Liver (tissue), 3 donors: ENCODE measurements around the gene NEK11.

Source experiments
- ATF3 ChIP-seq: IDR thresholded peaks from 2 replicates; pipeline ENCODE4 v1.6.1; 2016; ENCODE audit warnings: antibody characterized with exemption
- CTCF ChIP-seq: fragments of 150-350 bp; IDR thresholded peaks from 2 replicates; pipeline ENCODE4 v1.5.1; 2017; ENCODE audit warnings: improper control_type of control experiment, low read depth, low read length; ENCODE audit not compliant: missing input control
- FOXA1 ChIP-seq: IDR thresholded peaks from 2 replicates; pipeline ENCODE4 v1.6.1; 2016; ENCODE audit warnings: antibody characterized with exemption
- JUND ChIP-seq, 2 donors: IDR thresholded peaks; 2 replicates each; pipeline ENCODE4 v1.6.1; 2016; ENCODE audit warnings: antibody characterized with exemption in 2 of 2
- TAF1 ChIP-seq: conservative IDR thresholded peaks from 2 replicates; pipeline ENCODE4 v1.6.1; 2016; ENCODE audit warnings: antibody characterized with exemption, mild to moderate bottlenecking
- donor health status: healthy.
- donor health status: healthy.

- TF ChIP-seq ATF3, result no peak
- no peak for TF ChIP-seq TAF1
- TF ChIP-seq CTCF, result no peak
- TF ChIP-seq FOXA1, result no peak
- TF ChIP-seq JUND (IDR thresholded peaks at IDR 0.05), result no peak
Measured at GRCh38 chr3:131053043-131053859, 26.6 kb downstream of the NEK11 start.
